Fibroblast of skin of left quadriceps (primary cell): Measurements from ENCODE around the gene ULBP3.
A peak's percentile ranks its signal among the peaks of the same experiment; 100 is the strongest.
"Not testable (repeated sequence)": the region's sequence is repeated elsewhere in the genome, so short reads cannot be mapped to it uniquely, and the experiment has no call there.

Source experiments
- DNase-seq, 2 experiments: peaks; one replicate each; pipeline ENCODE4 v3.0.0-alpha.2; 2013; ENCODE audit warnings: low read depth in 2 of 2

Gene ULBP3

GRCh38 chr6:150043096-150043495 is 25.8 kb downstream of the ULBP3 start:
- no peak for DNase-seq

GRCh38 chr6:150038202-150039062 is 30.5 kb downstream of the ULBP3 start:
- DNase-seq, result no peak

DNA sequence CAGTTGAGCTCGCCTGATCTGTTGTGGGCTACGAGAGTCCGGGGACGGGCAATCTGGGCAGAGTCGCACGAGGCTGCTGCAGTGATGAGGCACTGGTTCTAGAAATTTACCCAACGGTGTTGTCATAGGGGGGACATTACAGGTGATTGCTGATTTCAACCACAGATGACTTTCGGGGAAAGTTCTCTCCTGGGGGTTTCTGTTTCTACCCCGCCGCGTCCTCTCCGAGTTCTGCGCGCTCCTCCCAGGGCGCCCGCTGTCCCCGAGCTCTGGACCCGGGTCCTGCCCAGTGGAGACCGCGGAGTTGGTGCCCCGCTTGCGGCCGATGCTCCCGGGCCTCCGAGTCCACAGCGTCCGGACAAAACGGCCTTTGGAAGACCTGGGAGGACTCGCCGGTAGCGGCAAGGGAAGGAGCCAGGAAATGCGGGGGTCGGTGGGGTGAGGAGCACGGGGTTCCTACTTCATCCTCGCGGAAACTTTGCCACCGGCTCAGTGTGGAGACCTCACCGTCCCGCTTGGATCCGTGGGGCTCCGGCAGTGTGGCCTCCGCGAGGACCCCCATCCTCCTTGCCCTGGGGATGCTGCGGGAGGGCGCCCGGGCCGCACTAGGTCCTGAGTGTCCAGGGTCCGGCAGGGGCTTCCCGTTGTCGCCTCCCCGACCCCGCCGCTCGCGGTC is 31.3 kb downstream of the ULBP3 start:
- no peak for DNase-seq

DNA sequence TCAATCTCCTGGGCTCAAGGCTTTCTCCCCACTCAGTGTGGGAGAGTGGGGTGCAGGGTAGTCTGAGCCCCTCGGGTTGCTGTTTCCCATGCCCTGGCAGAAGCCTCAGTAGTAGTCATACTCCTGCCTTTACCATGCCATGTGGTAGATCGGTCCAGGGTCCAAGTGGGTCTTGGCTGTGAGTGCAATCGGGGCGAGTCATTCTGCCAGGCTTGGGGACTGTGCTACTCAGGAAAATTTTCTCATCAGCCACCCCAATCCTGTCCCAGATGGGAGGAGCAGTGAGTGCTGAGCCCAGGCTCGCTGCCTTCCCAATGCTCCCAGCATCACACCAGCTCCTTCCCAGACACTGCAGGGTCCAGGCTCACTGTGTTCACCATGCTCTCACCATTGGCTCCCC is 32.8 kb downstream of the ULBP3 start:
- no peak for DNase-seq

DNA sequence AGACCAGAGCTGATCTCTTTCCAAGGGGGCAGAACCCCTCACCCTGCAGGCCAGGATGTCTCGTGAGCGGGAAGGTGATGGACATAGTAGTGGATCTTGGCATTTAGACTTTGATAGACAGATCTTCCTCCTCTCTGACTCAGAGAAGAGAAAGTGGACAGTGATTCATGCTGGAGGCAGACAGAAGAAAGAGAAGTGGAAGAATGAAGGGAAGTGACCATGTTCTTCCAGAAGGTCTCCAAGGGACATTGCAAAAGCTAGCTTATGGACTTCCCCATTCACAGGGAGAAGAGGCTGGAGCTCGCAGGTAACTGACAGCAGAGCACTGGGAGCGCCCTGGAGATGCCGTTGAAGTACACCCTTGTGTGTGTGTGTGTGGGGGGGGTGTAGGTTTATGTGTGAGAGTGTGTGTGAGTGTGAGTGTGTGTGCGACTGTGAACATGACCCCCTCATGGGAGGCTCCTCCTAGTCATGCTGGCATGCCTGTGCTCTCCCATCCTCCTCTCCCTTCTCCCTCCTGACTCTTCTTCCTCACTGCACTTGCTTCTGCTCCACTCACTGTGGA is 35.6 kb downstream of the ULBP3 start:
- DNase-seq, result no peak

DNA sequence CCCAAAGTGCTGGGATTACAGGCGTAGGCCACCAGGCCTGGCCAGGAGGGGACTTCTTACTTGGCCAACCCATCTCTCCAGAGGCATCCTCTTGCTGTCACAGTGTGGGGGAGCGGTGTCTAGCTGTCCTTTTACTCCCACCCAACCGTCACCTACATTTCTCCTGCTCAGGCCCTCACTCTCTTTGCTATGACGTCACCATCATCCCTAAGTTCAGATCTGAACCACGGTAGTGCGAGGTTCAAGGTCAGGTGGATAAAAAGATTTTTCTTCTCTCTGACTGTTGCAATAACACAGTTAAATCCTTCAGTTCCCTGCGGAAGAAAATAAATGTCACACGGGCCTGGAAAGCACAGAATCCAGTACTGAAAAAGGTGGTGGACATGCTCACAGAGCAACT is 36.3 kb downstream of the ULBP3 start:
- no peak for DNase-seq

- no peak for DNase-seq
Measured at GRCh38 chr6:150030611-150031010, 38.3 kb downstream of the ULBP3 start.

- DNase-seq, result no peak
Measured at GRCh38 chr6:150029749-150030148, 39.2 kb downstream of the ULBP3 start.

GRCh38 chr6:150029276-150029675 is 39.6 kb downstream of the ULBP3 start:
- DNase-seq, result no peak

- DNase-seq, result no peak
Measured at GRCh38 chr6:150028799-150029198, 40.1 kb downstream of the ULBP3 start.

- no peak for DNase-seq
Measured at GRCh38 chr6:150027806-150028565, 40.9 kb downstream of the ULBP3 start.

- no peak for DNase-seq
Measured at GRCh38 chr6:150026976-150027805, 41.7 kb downstream of the ULBP3 start.

DNA sequence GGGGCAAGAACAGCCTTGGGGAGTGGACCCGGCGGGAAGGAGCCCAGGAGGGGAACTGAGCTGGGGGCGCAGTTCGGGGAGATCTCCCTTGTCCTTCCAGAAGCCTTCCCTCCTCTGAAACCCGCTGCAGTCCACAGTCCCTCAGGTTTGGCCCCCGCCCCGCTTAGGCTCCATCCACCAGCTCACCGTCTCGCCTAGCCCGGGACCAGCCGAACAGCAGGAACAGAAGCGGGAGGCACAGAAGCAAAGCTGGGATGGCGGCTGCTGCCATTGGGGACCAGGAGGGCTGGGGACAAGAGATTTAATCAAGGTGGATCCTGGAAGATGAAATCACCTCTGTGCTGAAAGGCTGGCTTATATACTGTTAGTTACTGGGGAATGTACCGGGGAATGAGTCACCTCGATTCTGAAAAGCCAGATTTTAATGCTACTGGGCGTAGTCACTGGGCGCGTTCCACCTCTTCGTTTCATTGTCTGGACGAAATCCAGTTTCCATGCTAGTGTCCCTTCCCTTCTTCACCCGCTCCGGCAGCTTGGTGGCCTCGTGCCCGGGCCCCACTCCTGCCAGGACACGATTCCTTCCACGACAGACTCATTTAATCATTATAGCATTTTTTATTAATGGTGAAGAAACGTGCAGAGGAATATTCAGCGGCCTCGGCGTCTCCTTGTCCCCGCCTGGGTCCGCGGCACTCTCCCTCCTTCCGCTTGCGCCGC is 43.6 kb downstream of the ULBP3 start, which contains the start of gene RAET1L:
Gene RAET1L (minus strand): TSS at position 332 of the 717 bp plus-strand sequence. CDS start 61 bp downstream, at position 271.
- no peak for DNase-seq

GRCh38 chr6:150024646-150025155 is 44.2 kb downstream of the ULBP3 start:
- DNase-seq, result no peak

DNA sequence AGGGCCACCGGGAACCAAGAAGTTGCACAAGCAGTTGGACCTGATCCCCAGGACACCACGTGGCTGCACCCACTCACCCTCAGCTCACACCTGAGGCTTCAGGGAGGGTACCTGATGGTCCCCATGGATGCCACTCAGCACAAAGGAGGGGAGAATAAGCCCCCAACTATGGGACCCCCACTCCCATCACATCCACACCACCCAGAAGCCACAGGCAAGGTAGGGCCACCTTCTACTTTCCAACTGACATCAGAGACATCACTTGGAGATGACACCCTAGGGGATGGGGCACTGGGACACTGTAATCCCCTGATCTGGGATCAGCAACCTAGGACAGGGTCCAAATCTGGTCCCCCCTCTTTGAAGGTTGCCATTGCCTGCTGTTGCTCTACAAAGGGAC is 44.9 kb downstream of the ULBP3 start:
- not testable (repeated sequence) for DNase-seq

DNA sequence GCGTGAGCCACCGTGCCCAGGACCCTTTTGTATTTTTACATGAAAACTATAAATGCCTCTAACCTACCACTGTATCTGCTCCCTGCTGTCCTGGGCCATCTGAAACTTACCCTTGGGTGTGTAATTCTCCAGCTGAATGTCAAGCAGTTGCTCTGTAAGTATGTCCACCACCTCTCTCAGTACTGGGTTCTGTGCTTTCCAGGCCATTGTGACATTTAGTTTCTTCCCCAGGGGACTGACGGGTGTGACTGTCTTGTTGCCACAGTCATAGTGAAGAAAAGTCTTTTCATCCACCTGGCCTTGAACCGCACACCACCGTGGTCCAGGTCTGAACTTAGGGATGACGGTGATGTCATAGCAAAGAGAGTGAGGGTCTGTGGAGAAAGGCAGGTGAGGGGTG is 47.1 kb downstream of the ULBP3 start:
- not testable (repeated sequence) for DNase-seq

DNA sequence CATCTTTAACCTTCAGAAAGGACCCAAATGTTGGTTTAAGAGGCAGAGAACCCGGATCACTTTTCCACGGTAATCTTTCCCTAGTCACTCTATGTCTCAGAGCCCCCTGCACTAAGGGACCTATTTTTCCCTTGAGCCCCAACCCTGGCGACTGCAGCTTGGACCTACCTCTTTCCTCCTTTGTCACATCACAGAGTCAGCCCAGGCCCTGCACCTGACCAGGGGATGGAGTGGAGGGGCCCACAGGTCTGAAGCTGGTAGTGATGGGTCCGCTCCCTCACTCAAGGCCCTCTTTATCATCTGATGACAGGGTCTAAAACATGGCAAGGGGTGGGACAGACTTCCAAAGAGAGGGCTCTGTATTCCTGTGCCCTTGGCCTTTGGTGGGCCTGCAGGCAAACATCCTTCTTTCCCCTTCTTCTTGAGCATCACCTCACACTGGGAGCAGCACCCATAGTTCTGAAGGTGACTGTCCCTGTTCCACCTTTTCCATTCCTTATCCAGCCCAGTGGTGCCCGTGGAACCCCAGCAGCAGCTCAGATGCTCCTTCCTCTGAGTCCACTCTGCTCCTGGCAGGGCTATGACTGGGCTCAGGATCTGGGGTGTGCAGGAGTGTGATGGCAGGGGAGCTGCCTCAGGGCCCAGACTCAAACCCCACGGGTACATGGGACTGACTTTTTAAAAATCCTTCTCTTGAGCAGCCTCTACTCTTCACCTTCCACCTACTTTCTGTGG is 49.9 kb downstream of the ULBP3 start:
- DNase-seq, result no peak

- DNase-seq, result not testable (repeated sequence)
Measured at GRCh38 chr6:150017186-150017521, 51.8 kb downstream of the ULBP3 start.

DNA sequence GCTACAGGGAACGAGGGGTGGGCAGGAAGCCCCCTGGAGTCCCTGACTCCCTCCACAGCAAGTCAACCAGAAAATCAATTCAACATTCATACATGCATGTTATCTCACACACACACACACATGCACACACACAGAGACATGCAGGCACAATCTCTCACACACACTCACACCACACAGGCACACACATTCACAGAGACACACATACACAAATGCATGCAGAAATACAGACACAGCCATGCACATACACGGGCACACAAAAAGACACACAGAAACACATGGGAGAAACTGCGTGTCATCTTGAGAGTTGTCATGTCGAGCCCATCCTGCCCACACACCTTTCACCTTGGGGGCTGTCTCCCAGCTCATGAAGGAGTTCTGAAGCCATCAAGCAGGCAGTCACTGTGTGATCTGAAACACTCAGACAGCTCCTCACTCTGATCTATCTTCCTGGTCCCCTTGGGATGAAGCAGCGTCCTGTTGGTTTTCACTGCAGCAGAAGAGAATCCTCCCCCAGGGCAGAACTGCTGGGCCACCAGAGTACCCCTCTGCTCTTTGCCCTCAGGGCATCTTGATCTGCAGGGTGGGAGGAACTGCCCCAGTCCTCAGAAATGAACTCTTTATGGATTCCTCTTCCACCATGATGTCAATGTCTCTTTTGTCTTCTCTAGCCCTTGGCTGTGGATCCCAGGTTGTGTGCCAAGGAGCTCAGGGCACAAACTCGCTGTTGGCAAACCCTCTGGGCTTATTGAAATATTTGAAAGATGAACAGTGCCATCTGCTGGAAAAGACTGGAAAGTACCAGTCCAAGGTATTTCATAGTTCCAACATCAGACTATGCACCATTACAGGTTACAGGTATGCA is 52.4 kb downstream of the ULBP3 start:
- DNase-seq, result peak; percentile 24 to 29
